Stimulated activated CD8-positive, alpha-beta memory T cell treated with anti-CD3 and anti-CD28 coated beads, Interleukin-2, amount 100 ng/mL, for 1 hour (primary cell): Measurements from ENCODE around the gene CTNNA3.
"Not testable (repeated sequence)": the region's sequence is repeated elsewhere in the genome, so short reads cannot be mapped to it uniquely, and the experiment has no call there.

Experiments
- DNase-seq, 2 donors: peaks; one replicate each; pipeline ENCODE4 v3.0.0-alpha.2; 2020; ENCODE audit warnings: low read depth in 2 of 2

CTNNA3 gene

DNA sequence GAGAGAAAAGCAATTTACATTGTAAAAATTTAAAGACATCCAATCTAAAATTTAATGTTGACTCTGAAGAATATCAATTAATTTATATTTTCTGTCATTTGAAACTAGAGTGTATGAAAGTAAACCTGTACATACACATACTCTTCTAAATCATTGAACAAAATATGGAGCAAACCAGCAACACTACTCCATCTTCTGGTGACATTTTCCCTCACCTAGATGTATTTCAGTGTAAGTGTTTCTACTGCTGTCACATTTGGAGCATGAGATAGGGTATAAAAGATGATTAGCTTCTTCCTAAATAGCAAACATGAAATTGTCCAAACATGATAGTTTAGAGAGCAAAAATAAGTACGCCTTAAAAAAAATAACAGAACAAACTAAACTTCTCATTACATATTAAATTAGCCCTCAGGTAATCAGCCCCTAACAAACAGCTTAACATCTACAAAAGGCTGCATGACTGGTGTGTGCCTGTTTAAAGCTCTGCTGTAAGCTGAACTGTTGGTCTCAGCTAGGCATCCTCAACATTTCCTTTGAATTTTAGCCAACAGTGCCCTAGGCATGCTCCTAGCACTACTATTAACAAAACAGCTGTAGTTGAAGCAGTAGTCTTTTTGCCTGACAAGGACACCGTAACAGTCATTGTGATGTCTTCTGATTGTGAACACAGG lies 189.8 kb downstream of the CTNNA3 start:
- DNase-seq, result no peak

DNA sequence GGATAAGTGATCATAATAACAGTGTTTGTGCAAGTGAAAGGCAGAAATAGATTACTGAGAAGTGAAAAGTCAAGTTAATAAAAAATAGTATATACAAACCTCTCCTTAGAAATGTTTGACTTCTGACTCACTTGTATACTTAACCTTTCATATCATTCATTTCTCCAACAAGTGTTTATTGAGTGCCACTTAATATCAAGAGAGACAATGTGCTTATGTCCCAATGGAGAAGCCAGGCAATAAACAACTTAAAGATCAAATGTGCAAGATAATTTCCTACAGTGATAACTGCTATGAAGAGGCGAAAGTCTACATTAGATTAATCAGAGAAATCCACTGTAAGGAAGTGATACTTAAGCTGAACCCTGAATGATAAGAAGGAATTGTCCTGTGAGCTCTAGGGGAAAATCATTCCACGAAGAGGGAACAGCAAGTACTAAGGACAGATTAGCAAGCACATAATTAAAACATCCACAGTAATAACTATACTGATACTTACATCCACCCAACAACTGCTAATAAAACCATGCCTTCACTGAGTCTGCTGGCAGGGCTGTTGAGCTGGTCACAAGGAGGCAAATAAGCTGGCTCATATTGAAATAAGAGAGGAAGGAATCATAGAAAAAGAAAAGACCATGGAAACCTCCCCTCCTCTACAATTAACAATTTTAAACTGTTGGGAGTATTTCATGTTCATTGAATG lies 203.5 kb downstream of the CTNNA3 start:
- DNase-seq, result no peak

DNA sequence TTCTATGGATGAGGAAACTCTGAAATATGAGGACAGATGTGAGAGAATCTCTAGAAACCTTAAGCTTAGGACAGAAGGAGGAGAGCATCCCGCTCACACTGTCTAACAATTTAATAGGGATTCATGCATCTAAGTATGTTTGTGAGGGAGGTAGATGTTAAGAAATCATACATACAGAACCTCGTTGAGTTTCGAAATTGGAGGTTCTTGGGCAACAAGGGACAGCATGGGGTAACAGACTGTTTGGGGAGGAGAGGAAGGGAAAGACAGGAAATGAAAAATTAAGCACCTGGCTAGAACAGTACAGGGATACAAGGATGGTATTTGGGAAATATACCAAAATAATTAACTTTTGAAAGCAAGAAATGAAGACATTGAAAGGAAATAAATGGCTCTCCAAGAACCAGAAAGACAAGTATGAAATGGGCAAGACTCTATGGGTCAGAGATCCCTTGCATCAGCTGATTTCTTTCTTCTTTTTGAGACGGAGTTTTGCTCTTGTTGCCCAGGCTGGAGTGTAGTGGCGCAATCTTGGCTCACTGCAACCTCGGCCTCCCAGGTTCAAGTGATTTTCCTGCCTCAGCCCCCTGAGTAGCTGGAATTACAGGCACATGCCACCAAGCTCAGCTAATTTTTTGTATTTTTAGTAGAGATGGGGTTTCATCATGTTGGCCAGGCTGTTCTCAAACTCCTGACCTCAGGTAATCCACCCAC lies 207.9 kb downstream of the CTNNA3 start:
- DNase-seq, result no peak

DNA sequence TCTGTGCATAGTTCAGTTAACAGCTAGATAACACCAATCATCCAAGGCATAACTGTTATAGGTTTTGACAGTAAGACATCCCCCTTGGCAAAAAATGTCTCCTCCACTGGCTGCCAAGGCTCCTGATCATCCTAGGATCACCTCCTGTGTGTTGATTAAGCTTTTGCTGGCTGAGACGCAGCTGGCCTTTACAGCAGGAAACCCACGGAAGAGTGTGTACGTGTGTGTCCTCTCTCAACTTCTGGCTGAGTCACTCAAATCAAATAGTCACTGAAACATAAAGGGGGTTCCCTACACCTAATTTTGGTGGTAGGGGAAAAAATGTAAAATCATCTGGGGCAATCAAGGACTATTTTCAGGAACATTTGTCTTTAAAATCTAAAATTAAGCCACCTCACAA lies 208.8 kb downstream of the CTNNA3 start:
- no peak for DNase-seq

DNA sequence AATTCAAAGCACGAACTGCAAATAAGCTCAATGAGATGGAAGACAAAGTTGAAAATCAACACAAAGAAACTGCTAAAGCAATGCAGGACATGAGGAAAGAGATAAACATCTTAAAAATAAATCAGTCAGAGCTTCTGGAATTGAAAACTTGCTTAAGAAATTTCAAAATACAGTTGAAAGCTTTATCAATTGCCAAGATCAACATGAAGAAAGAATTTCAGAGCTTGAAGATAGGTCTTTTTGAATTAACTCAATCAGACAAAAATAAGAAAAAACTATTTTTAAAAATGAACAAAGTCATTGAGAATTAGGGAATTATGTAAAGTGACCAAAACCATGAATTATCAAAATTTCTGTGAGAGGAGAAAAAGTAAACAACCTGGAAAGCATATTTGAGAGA lies 218.1 kb downstream of the CTNNA3 start:
- DNase-seq, result no peak

DNA sequence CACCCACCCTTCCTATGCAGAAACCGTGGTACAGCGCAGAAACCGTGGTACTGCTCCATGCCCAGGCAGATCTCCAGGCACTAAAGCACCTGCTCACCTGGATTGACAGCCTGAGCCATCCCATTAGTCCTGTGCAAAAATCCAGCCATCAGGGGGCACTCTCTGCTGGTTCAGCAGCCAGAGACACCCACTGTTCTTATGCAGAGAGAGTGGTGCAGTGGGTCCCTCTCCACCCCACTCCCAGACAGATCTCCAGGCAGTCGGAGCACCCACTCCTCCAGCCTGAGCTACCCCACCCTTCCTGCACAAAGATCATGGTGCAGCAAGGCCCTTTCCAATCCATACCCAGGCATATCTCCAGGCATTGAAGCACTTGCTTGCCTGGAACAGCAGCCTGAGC lies 219.8 kb downstream of the CTNNA3 start:
- DNase-seq, result no peak

DNA sequence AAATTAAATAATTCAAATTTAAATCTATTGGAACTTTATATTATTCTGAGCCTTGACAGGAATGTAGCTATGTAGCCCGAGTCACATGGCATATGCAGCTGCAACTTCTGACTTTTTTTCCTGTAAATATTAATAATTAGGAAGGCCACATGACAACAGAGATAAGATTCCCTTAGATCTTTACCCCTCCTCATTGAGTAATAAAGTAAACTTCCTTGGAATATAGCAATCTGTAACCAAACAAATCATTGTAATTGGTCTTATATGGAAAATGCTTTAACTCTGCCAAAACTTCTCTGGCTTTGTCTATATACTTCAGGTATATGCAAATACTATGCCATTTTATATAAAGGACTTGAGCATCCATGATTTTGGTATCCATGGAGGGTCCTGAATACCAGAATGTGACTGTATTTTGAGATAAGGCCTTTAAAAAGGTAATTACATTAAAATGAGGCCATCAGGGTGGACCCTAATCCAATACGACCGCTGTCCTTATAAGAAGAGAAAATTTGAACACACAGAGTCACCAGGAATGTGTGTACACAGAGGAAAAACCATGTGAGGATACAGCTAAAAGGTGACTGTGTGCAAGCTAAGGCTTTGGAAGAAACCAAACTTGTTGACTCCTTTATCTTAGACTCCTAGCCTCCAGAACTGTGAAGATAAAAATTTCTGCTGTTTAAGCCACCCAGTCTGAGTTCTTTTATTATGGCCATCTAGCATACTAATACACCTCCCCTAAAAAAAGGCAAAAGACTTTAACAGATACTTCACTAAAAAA lies 222.0 kb downstream of the CTNNA3 start:
- no peak for DNase-seq

DNA sequence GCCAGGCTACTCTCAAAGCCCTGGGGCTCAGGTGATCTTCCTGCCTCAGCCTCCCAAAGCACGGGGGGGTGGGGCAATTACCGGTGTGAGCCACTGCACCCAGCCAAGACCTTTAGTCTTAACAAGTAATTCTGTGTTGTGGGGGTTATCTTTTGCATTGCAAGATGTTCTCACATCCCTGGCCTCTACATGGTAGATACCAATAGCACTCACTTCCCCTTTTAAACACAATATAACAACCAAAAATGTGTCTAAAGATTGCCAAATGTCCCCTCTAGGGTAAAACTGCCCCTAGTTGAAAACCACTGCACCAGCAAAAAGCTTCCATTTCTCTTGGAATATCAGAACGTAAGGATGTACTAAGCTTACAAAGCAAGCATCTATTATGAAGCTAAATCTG lies 225.0 kb downstream of the CTNNA3 start:
- DNase-seq, result no peak

DNA sequence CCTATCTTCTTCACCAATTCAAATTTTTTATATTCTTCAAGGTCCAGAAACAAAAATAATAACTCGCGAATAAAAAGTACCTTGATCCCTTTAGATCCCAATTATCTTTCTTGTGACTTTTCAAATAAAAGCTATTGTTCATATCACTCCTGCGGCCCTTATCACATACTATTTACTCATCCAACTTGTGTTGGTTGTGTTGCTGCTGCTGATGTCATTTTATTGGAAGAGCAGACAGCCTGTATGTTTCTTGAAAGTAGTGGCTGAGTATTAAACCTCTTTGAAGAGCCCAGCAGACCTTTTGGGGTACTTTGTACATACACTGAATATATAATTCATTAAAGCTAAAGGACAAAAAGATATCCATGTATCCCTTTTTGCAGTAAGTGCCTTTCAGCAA lies 231.7 kb downstream of the CTNNA3 start:
- no peak for DNase-seq

DNA sequence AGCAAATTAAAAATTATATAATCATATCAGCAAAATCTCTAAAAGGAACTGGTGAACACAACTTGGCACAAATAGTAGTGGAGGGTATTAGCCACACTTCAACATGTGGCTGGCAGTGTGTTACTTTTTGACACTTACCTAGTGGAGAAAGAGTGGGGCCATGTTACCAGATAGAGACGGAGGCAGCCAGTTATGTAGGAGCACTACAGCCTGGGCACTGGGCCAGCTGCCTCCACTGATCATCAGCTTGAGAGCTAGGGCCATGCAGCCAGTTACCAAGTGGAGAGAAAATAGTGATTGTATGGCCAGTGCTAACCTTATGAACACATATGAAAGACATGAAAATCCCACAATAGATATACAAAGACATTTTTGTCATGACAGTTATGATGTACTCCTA lies 243.1 kb downstream of the CTNNA3 start:
- no peak for DNase-seq

DNA sequence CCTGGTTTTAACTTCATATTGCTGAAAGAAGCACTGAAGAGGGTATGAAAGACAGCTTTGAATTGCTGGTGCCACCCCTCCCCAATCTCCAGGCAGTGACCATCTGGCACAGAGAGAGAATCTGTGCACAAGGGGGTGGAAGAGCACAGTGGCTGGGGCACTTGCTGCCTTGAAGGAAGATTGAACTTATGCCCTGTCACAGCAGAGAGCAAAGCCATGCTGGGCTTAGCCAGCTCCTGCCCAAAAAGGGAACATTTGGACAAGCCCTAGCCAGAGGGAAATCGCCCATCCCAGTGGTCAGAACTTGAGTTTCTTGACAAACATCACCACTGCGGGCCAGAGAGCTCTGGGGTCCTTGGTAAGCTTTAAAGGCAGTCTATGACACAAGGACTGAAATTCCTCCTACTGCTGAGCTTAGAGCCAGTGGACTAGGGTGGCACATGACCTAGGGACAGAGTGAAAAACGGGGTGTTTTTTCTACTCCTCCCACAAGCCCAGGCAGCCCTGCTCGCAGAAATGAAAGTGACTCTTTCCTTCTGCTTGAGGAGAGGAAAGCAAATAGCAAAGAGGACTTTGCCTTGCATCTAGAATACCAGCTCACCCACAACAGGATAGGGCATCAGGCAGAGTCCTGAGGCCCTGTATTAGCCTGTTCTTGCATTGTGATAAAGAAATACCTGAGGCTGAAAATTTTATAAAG lies 257.2 kb downstream of the CTNNA3 start:
- no peak for DNase-seq

DNA sequence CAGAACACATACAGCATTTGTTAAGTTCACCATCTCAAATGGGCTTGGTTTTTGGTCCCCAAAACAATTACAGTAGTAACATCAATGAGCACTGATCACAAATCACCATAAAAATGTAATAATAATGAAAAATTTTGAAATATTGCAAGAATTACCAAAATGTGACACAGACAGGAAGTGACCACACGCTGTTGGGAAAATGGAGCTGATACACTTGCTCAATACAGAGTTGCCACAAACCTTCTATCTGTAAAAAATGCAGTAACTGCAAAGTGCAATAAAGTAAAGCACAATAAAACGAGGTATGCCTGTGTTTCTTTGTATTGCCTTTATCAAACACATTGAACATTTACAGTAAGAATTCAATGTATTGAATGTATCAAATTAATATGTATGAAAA lies 262.7 kb downstream of the CTNNA3 start:
- no peak for DNase-seq

DNA sequence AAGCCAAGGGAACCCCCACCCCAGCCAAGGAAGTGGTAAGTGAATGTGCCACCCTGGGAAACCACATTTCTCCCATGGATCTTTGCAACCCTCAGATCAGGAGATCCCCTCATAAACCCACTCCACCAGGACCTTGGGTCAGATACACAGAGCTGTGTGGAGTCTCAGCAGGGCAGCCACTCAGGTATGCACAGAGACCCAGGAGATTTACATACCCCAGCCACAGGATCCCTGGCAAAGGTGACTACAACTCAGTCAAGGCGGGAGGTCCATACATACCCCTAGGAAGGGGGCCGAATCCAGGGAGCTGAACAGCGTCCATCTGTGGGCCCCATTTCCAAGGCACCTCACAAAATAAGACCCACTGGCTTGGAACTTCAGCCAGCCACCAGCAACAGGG lies 293.4 kb downstream of the CTNNA3 start:
- no peak for DNase-seq

DNA sequence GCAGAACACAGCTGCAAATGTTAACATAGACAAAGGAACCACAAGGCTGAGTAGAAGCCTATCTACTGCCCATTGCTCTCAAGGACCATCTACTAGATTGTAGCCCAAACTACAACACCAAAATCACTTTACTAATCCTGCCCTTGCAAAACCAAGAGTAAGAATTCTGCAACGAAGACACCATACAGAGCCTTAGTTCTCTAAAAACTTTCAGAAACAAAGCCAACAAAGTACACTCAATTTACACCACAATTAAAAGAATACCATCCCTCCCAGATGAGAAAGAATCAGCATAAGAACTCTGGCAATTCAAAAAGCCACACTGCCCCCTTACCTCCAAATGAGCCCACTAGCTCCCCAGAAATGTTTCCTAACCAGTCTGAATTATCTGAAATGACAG lies 294.3 kb downstream of the CTNNA3 start:
- DNase-seq, result no peak

DNA sequence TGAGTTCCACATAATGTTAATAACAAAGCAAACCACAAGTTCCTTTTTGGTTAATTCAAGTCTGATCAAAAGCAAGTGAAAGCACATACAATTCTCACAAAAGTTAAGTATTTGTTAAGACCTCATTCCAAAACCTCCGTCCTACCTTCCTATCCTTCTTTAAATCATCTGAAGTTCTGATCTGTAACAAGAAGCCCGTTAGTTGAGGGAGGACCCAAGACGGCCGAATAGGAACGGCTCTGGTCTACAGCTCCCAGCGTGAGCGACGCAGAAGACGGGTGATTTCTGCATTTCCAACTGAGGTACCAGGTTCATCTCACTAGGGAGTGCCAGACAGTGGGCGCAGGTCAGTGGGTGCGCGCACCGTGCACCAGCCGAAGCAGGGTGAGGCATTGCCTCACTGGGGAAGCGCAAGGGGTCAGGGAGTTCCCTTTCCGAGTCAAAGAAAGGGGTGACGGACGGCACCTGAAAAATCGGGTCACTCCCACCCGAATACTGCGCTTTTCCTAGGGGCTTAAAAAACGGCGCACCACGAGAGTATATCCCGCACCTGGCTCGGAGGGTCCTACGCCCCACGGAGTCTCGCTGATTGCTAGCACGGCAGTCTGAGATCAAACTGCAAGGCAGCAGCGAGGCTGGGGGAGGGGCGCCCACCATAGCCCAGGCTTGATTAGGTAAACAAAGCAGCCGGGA lies 309.0 kb downstream of the CTNNA3 start:
- DNase-seq, result not testable (repeated sequence)

DNA sequence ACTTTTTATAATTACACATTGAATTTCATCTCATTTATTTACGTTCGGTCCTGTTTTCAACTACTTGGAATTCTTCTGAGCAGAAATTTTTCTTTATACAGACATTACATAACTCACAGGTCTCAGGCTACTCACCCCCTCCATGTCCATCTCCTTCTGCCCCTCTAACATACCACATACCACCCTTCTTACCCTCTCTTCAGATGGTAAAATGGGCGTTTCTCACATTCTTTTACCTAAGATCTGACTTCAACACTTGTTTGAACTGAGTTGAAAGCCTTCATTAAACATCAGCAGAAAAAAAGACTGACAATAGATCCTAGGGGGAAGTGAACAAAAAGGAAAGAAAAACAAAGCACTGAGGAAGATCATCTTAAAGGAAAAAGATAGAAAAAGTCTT lies 309.7 kb downstream of the CTNNA3 start:
- DNase-seq, result no peak

DNA sequence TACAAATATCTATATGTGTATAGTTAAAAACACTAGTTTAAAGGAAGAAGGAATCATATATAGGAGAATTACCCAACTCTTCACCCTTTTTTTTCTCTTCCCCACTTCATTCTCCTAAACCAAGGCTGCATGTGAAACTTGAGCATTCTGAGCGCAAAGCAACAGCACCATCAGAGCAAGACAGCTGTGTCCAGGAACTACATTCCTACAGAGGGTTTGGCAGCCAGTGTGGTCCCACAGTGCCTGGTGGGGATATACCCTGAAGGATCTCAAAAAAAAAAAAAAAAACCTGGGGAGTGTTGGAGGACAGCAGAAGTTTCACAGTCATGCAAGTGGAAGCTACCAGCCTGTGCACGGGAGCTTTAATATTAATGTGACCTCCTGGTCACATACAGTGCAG lies 310.4 kb downstream of the CTNNA3 start:
- no peak for DNase-seq

DNA sequence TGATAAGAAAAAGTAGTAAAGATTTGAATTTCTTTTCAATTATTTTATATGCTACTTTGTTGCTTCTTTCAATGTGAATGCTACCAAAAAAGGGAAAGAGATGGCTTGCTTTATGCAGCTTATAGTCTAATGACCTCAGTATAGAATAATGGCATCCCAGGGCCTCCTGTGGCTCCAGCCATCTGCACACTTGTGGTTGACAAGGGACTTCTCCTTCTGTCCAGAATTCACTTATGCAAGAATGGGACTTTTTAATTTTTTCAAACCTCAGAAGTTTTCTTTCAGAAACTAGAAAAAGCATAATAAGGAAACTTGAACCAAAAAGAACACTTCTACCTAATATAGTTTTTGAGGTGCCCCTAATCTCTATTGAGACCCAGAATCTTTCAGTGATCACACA lies 310.9 kb downstream of the CTNNA3 start:
- DNase-seq, result no peak

DNA sequence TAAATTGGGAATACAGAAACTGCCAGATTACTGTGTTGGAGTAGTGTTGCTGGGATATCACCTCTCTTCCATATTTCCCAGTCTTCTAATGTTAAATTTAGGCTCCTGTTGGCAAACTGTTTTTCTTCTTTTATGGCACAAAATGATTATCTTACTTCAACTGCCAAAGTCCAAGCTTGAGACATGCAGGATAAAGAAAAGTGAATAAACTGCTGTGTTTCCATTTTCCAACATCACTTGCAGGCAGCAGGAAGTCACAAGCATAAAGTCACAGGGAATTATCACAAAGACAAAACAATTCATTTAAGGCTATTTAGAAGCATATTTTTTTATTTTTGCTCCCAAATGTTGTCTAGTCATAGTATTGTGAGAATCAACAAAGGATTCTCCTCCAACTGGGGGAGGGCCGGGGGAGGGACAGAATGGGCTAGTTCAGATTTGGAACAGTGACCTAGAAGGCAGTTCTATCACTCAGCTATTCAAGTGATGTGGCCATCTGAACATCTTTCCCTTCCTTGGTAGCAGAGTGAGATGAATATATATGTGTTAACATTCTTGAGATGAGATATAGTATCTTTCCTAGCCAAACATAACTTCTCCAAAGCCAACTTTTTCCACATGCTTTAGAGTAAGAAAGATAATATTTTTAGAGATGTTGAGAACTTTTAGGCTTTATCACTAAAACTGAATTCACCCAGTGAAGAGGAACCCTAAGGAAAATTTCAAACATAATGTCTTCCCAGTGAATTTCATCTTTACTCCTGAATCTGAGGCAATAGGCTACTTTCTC lies 364.7 kb downstream of the CTNNA3 start:
- no peak for DNase-seq
